MCF 10A (cell line): ENCODE measurements around the gene TMEM185A. TPM values are rescaled to one million over a fixed set of nuclear protein-coding genes. Genes with fewer than 3 reads are reported as not detected.
"Not testable (repeated sequence)": the region's sequence is repeated elsewhere in the genome, so short reads cannot be mapped to it uniquely, and the experiment has no call there.

Experiments
- BruUV-seq: library from RNA; stranded (reverse); fragments of 400-500 nt; replicated peaks from 2 replicates; lab custom pipeline; 2021; lab: Mats Ljungman, UMichigan
- CTCF ChIA-PET: fragments of 300-600 bp; sonication (Branson Sonifier 250); formaldehyde crosslinking; extraction: SDS; loops from one replicate; lab custom pipeline; 2021; ENCODE audit warnings: antibody characterized with exemption, inconsistent platforms; lab: Yijun Ruan, JAX
- POLR2A ChIA-PET: fragments of 300-600, 350-650 bp; sonication (Branson Sonifier 250); formaldehyde crosslinking; extraction: SDS; loops from one replicate; lab custom pipeline; 2020; ENCODE audit warnings: antibody characterized with exemption, inconsistent platforms; lab: Yijun Ruan, JAX
- DNase-seq: peaks from one replicate; pipeline ENCODE4 v3.0.0-alpha.2; 2018; ENCODE audit not compliant: unreplicated experiment
- H3K27ac Mint-ChIP-seq: one replicate; pipeline ENCODE4 v1.8.0; 2022; ENCODE audit warnings: mild to moderate bottlenecking, low read depth, mixed read lengths; ENCODE audit not compliant: unreplicated experiment
- H3K27me3 Mint-ChIP-seq: one replicate; pipeline ENCODE4 v1.8.0; 2022; ENCODE audit warnings: mixed read lengths; ENCODE audit not compliant: insufficient read depth, unreplicated experiment
- H3K36me3 Mint-ChIP-seq: one replicate; pipeline ENCODE4 v1.8.0; 2022; ENCODE audit warnings: mild to moderate bottlenecking, moderate library complexity, mixed read lengths; ENCODE audit not compliant: insufficient read depth, unreplicated experiment
- H3K4me1 Mint-ChIP-seq: one replicate; pipeline ENCODE4 v1.8.0; 2022; ENCODE audit warnings: mixed read lengths; ENCODE audit not compliant: insufficient read depth, unreplicated experiment
- H3K4me3 Mint-ChIP-seq: one replicate; pipeline ENCODE4 v1.8.0; 2022; ENCODE audit warnings: mild to moderate bottlenecking, moderate library complexity, mixed read lengths; ENCODE audit not compliant: unreplicated experiment
- H3K9me3 Mint-ChIP-seq: one replicate; pipeline ENCODE4 v1.8.0; 2022; ENCODE audit warnings: mixed read lengths; ENCODE audit not compliant: unreplicated experiment
- intact Hi-C: fragments of 100-400 bp; cut with micrococcal nuclease; formaldehyde crosslinking; loops from 2 replicates; pipeline ENCODE4 v1.14.1; 2022
- total RNA-seq: library from RNA; stranded (reverse); gene quantifications from 2 replicates; pipeline ENCODE4 v1.2.3, GENCODE V29; 2022
- TF ChIP-seq, protein P1 (sequence below): fragments of 200-600 bp; IDR thresholded peaks from one replicate; pipeline ENCODE4 v1.8.0; 2022; ENCODE audit warnings: antibody characterized with exemption, mild to moderate bottlenecking; ENCODE audit not compliant: unreplicated experiment

Gene TMEM185A
- total RNA-seq, 1 experiment from 2014 or later, result 15.5 TPM

- H3K4me3 Mint-ChIP-seq, result no peak overlapping the region
- BruUV-seq, result no TSS peak
- H3K36me3 Mint-ChIP-seq, result no peaks in the 10 kb centered on the region
- H3K27ac Mint-ChIP-seq, result no peak overlapping the region
- ChIA-PET CTCF (no interaction called here), POLR2A (no interaction called here)
- no peak for DNase-seq
- TF ChIP-seq, protein P1, sequence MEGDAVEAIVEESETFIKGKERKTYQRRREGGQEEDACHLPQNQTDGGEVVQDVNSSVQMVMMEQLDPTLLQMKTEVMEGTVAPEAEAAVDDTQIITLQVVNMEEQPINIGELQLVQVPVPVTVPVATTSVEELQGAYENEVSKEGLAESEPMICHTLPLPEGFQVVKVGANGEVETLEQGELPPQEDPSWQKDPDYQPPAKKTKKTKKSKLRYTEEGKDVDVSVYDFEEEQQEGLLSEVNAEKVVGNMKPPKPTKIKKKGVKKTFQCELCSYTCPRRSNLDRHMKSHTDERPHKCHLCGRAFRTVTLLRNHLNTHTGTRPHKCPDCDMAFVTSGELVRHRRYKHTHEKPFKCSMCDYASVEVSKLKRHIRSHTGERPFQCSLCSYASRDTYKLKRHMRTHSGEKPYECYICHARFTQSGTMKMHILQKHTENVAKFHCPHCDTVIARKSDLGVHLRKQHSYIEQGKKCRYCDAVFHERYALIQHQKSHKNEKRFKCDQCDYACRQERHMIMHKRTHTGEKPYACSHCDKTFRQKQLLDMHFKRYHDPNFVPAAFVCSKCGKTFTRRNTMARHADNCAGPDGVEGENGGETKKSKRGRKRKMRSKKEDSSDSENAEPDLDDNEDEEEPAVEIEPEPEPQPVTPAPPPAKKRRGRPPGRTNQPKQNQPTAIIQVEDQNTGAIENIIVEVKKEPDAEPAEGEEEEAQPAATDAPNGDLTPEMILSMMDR, result no peak
- no peaks in the 10 kb centered on the region for H3K27me3 Mint-ChIP-seq
- intact Hi-C loops, result no loop called here
- no peaks in the 10 kb centered on the region for H3K4me1 Mint-ChIP-seq
- H3K9me3 Mint-ChIP-seq, result no peaks in the 10 kb centered on the region
These were observed 68.2 kb downstream of the TMEM185A start for GRCh38 chrX:149563359-149563758.

DNA sequence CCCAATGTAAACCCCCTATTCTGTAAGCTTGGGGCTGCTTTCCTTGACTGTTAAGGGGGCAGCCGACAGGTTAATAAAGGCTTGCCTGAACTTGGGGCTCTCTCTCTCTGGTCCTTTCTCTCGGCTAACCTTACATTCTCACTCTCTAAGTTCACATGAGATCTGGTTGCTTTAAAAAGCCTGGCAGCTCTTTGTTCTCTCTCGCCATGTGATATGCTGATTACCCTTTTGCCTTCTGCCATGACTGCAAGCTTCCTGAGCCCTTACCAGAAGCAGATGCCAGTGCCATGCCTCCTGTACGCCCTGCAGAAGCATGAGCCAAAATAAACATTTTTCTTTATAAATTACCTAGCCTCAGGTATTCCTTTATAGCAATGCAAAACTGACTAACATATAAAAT is 76.3 kb downstream of the TMEM185A start:
- H3K4me1 Mint-ChIP-seq, intact Hi-C loops, POLR2A ChIA-PET, H3K27me3 Mint-ChIP-seq, BruUV-seq, H3K27ac Mint-ChIP-seq, H3K36me3 Mint-ChIP-seq, H3K4me3 Mint-ChIP-seq, CTCF ChIA-PET, H3K9me3 Mint-ChIP-seq, DNase-seq: not testable (repeated sequence)

- CTCF ChIA-PET, DNase-seq, H3K4me3 Mint-ChIP-seq, POLR2A ChIA-PET, intact Hi-C loops, H3K27ac Mint-ChIP-seq, H3K9me3 Mint-ChIP-seq, H3K4me1 Mint-ChIP-seq, BruUV-seq, H3K27me3 Mint-ChIP-seq, H3K36me3 Mint-ChIP-seq: not testable (repeated sequence)
These were observed 79.7 kb downstream of the TMEM185A start for GRCh38 chrX:149551939-149552248.

DNA sequence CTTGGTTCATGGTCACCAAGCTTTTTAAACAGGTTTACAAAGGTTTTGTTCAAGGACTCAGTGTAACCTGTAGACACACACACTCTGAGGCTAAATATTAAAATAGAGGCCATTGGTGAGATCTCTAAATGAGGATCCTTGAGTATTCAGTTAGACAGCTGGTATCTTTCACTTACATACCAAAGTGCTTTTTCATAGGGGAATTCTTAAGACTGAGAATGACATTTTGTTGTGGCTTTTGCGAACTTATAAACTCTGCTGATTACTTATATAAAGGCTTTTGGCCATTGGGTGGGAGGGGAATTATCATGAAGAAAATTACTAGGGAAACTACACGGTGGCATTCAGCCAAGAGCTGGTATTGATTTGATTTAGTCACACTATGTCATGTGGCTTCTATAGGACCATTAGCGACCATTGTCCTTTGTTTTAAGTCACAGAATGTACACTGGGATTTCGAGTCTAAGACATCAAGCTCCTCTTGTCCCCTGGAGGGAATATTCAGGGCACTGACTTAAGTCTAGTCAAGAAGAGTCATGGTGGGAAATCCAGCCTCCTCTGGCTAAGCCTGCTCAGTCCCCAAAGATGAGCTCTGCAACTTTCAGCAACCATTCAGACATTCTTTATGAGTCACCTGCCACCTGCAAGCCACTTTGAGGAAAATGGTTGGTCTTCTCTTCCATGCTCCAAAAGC is 80.2 kb downstream of the TMEM185A start:
- H3K27ac Mint-ChIP-seq, POLR2A ChIA-PET, H3K4me1 Mint-ChIP-seq, DNase-seq, H3K36me3 Mint-ChIP-seq, H3K27me3 Mint-ChIP-seq, H3K4me3 Mint-ChIP-seq, BruUV-seq, intact Hi-C loops, H3K9me3 Mint-ChIP-seq, CTCF ChIA-PET: not testable (repeated sequence)

GRCh38 chrX:149550454-149550853 is 81.1 kb downstream of the TMEM185A start:
- POLR2A ChIA-PET, DNase-seq, H3K9me3 Mint-ChIP-seq, intact Hi-C loops, H3K4me3 Mint-ChIP-seq, CTCF ChIA-PET, H3K36me3 Mint-ChIP-seq, H3K27ac Mint-ChIP-seq, BruUV-seq, H3K4me1 Mint-ChIP-seq, H3K27me3 Mint-ChIP-seq: not testable (repeated sequence)

DNA sequence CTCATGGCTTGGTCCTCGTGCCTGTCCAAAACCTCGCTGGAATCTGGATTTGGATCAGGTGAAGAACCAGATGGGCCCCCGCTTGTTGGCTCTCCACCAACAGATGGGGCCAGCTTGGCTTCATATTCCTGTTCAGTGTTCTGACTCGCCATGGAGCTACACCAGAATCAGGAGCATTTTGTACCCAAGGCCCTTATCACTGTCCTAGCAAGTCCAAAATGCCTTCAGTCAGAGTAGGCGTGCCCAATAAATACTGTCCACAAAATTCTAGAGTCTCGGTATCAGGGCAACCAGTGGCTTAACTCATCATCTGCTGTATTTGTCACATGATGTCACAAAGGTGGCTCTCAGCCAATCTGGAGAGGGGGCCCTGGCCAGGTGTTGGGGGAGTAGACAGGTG is 81.9 kb downstream of the TMEM185A start, which contains the start of gene HSFX3:
Gene HSFX3, minus strand, starts transcription at position 224 of the 400 bp plus-strand sequence. Its CDS starts 72 bp downstream, at position 152.
- H3K27ac Mint-ChIP-seq, BruUV-seq, POLR2A ChIA-PET, H3K27me3 Mint-ChIP-seq, CTCF ChIA-PET, H3K36me3 Mint-ChIP-seq, intact Hi-C loops, H3K4me3 Mint-ChIP-seq, H3K9me3 Mint-ChIP-seq, DNase-seq, H3K4me1 Mint-ChIP-seq: not testable (repeated sequence)

DNA sequence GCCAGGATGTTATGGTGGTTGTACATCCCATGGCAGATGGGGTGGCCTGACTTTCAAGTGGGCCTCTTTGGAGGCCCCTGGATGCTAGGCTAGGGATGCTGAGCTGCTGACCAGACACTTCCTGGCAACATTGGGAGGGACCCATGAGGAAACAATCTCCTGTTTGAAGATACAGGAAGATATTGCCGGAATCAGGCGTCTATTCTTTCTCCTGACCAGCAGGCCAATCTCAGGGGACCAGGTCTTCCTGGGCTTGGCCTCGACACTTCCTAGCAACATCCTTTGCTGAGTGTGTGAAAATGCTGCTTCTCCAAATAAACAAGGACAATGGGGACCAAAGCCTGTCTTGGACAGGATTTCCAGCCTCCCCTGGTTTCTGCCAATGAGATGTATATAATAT is 83.8 kb downstream of the TMEM185A start:
- intact Hi-C loops, H3K4me3 Mint-ChIP-seq: not testable (repeated sequence)

GRCh38 chrX:149546962-149547361 is 84.6 kb downstream of the TMEM185A start:
- H3K4me3 Mint-ChIP-seq, H3K27ac Mint-ChIP-seq, H3K4me1 Mint-ChIP-seq, H3K27me3 Mint-ChIP-seq, CTCF ChIA-PET, POLR2A ChIA-PET, DNase-seq, BruUV-seq, H3K36me3 Mint-ChIP-seq, H3K9me3 Mint-ChIP-seq, intact Hi-C loops: not testable (repeated sequence)

More for the DNA sequence above, 83.8 kb downstream of the TMEM185A start:
- BruUV-seq, CTCF ChIA-PET, DNase-seq, H3K9me3 Mint-ChIP-seq, H3K36me3 Mint-ChIP-seq, POLR2A ChIA-PET, H3K27ac Mint-ChIP-seq, H3K4me1 Mint-ChIP-seq, H3K27me3 Mint-ChIP-seq: not testable (repeated sequence)
